Pulmonary artery endothelial cell (primary cell): ENCODE measurements around the gene MELK. TPM values are rescaled to one million over a fixed set of nuclear protein-coding genes. Genes with fewer than 3 reads are reported as not detected.

ENCODE experiments used
- DNase-seq: peaks from one replicate; pipeline ENCODE4 v3.0.0-alpha.2; 2011; ENCODE audit warnings: low read depth, low spot score
- total RNA-seq: library from RNA; depleted of rRNA; stranded (reverse); fragments of >200 nt; gene quantifications from 2 replicates; pipeline ENCODE4 v1.2.3, GENCODE V29; 2014

The MELK gene
- total RNA-seq, 1 donor from 2014 or later: 28.6 TPM

- no peak for DNase-seq
Observed at GRCh38 chr9:36576866-36577265, 4.2 kb downstream of the MELK start.

DNA sequence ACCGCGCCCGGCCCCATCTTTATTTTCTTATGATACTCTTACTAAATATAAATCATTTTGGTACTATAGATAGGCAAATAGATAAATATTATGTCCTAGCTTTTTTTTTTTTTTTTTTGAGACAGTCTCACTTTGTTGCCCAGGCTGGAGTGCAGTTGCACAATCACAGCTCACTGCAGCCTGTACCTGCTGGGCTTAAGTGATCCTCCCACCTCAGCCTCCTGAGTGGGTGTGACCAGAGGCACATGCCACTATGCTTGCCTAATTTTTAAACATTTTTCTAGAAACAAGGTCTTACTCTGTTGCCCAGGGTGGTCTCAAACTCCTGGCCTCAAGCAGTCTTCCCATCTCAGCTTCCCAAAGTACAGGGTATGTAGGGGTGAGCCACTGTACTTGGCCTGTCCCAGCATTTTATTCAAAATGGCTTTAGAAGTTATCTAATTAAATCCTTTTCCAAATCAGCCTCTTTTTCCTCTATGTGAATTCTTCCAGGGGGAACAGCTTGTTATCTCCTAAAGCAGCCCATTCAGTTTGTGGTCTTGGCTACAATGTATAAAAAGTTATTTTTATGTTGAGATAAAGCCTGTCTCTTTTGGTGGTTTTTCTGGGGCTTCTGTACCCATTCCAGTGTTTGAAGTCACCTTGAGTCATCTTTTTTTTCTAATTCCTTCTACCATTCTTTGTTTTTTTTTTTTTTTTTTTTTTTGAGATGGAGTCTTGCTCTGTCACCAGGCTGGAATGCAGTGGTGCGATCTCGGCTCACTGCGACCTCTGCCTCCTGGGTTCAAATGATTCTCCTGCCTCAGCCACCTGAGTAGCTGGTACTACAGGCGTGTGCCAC lies 12.1 kb downstream of the MELK start:
- DNase-seq: no peak

DNA sequence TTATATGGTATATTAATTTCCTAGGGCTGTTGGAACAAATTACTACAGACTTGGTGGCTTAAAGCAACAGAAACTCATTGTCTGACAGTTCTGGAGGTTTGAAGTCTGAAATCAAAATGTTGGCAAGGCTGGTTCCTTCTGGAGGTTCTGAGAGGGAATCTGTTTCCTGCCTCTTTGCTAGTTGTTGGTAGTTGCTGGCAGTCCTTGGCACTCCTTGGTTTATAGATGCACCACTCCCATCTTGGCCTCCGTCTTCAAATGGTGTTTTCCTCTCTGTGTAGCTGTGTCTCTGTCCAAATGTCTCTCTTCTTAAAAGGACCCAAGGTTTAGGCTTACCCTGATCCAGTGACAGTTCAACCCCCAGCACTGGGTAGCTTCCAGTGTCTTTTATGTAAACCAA lies 17.5 kb downstream of the MELK start:
- no peak for DNase-seq

DNA sequence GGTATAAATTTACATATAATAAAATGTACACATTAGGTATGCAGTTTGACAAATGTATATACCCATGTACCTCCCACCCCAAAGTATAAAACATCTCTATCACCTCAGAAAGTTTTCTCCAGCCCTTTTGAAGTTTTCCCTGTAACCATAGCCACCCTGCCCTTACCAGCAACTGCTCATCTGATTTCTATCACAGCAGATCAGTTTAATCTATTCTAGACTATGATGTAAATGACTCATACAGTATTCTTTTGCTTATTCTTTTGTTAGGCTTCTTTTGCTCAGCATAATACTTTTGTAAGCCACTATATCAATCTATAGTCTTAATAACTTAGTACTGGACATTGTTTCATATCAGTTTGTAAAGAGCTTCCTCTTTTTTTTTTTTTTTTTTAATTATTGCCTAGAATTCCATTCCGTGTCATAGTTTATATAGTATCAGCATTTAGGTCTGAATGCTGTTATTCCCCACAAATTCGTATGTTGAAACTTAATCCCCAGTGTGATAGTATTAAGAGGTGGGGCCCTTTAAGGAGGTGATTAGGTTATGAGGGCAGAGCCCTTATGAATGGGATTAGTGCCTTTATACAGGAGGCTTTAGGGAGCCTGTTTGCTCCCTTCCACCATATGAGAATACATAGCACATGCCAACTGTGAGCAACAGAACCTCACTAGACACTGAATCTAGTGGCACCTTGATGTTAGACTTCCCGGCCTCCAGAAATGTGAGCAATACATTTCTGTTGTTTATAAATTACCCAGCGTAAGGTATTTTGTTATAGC lies 20.3 kb downstream of the MELK start:
- DNase-seq: no peak

DNA sequence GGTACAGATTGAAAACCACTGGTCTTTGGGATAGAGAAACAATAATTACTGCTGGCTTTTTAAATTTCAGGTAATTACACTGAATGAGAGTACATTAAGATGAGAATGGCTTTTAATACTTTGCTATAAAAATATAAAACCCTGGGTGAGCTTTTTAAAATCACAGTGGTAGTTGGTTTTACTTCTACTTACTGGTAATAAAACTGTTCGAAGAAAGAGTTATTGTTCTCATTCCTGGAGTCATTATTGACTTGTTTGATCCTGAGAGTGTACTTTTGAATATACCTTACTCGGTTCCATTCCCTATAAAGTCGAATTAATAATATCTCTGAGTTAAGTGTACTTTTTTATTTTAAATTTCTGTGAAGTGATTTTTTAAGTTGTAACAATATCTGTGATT lies 21.5 kb downstream of the MELK start:
- no peak for DNase-seq

GRCh38 chr9:36597412-36598178 lies 24.9 kb downstream of the MELK start:
- DNase-seq: peak; percentile 8

DNA sequence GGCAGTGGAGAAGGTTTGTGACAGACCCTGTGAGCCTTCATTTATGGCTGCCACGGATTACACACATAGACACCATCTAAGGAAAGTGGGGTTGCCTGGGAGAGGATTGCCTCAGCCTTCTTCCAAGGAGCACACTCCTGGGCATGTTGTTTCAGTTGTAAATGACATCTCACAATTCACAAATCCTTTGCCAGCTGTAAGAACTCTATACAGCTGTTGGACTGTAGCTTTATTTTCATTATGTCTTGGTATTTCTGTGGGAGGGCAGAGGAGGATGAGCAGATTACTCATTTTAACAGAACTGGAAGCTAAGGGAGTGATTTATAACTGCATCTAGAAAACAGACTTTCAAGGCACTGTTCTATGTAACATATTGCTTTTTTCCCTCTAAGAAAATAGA lies 25.6 kb downstream of the MELK start:
- DNase-seq: no peak

GRCh38 chr9:36603006-36603405 lies 30.3 kb downstream of the MELK start:
- DNase-seq: no peak

DNA sequence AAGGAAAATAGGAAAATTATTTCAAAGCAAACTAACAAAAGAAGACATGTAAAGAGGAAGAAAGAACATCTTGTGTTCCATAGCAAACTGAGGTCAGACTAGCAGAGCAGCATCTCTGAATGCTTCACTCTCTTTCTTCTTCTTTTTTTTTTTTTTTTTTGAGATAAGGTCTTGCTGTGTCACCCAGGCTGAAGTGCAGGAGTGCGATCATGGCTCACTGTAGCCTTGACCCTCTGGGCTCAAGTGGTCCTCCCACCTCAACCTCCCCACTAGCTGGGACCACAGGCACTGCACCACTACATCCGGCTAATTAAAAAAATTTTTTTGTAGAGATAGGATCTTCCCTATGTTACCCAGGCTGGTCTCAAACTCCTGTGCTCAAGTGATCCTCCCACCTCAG lies 36.6 kb downstream of the MELK start:
- no peak for DNase-seq

DNA sequence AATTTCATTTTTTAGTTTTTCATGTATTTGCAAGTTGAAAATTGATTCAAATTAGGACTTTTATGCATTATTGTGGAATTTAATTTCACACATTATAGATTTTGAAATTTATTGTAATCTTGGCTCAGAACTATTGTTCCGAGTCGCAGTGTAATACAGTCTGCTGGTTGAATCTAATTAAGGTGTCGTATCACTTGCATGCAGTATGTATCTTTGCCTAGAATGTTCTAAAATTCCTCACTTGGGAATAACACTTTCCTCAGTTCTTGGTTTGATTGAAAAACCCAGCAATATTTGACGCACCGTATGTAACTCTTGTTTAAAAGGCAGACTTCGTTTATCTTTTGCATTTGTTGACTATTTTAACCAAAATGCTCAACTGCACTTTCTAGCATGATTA lies 49.4 kb downstream of the MELK start:
- no peak for DNase-seq

DNA sequence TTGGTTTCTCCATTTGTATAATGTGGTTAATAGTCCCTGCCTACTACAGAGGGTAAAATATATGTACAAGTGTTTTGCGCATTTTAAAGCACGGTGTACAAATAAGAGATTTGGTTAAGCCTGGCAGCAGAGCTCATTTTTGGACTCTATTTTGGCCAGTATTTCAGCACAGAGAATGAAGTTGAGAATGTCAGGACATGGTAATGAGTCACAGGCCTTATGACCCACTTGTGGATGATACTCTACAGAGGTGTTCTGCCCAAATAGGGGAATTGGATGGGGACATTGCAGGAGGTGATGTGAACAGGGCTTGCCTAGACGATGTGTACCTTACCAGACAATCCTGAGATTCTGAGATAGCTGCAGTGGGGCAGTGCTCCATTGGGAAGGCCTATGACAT lies 50.6 kb downstream of the MELK start:
- no peak for DNase-seq

GRCh38 chr9:36625006-36625615 lies 52.4 kb downstream of the MELK start:
- DNase-seq: peak; percentile 50

DNA sequence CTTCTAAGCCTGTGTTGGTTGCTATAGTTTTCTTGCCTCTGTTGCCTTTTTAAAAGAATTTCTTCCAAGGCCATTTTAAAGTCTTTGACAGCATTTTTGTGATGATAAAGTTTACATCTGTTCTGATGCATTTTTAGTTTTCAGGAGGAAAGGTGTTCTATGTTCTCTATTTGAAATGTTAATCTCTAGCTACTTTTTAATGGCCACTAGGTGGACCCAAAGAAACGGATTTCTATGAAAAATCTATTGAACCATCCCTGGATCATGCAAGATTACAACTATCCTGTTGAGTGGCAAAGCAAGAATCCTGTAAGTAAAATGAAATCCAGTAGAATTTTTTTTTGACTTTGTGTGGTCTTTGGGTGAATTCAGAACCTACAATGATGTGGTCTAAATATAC lies 60.2 kb downstream of the MELK start:
- peak; percentile 4 for DNase-seq

GRCh38 chr9:36637491-36638270 lies 65.0 kb downstream of the MELK start:
- DNase-seq: no peak

- DNase-seq: no peak
Observed at GRCh38 chr9:36640771-36641381, 68.2 kb downstream of the MELK start.

- DNase-seq: no peak
Observed at GRCh38 chr9:36642817-36643216, 70.1 kb downstream of the MELK start.

- no peak for DNase-seq
Observed at GRCh38 chr9:36656842-36657241, 84.1 kb downstream of the MELK start.

- no peak for DNase-seq
Observed at GRCh38 chr9:36659500-36659899, 86.8 kb downstream of the MELK start.

GRCh38 chr9:36664806-36665205 lies 92.1 kb downstream of the MELK start:
- no peak for DNase-seq

- no peak for DNase-seq
Observed at GRCh38 chr9:36665387-36665786, 92.7 kb downstream of the MELK start.
